SK-N-SH (cell line): ENCODE results near the gene PDE4B. TPM values are rescaled to one million over a fixed set of nuclear protein-coding genes. Genes with fewer than 3 reads are reported as not detected.

Source experiments
- CTCF ChIA-PET: fragments of 300-600, 350-600 bp; formaldehyde crosslinking; extraction: SDS; loops from one replicate; lab custom pipeline; 2021; lab: Yijun Ruan, JAX
- POLR2A ChIA-PET: fragments of 350-600 bp; sonication (Branson Sonifier 250); formaldehyde crosslinking; extraction: SDS; loops from one replicate; lab custom pipeline; 2020; ENCODE audit warnings: antibody characterized with exemption, inconsistent platforms; lab: Yijun Ruan, JAX
- DNase-seq: peaks from one replicate; pipeline ENCODE4 v3.0.0; 2012
- H2AFZ ChIP-seq: fragments of 200-600 bp; sonication (generic); 2 replicates; pipeline ENCODE4 v1.8.1; 2016; ENCODE audit warnings: antibody characterized with exemption, mild to moderate bottlenecking, low read depth
- H3F3A ChIP-seq: fragments of 200-600 bp; sonication (generic); replicated peaks from 2 replicates; pipeline ENCODE3; 2016; ENCODE audit warnings: antibody characterized with exemption, mild to moderate bottlenecking; ENCODE audit not compliant: insufficient read depth
- H3K27ac ChIP-seq, 2 experiments: fragments of 200-500 bp in 1 of 2; fragments of 200-600 bp in 1 of 2; sonication (Bioruptor generic) in 1 of 2; sonication (generic), shearing (Covaris generic) in 1 of 2; 2 replicates each; pipeline versions ENCODE4 v1.5.1 to v1.6.1; 2014 to 2016; ENCODE audit warnings: low read depth in 2 of 2, inconsistent platforms in 1 of 2, low read length in 1 of 2, mild to moderate bottlenecking in 1 of 2, mixed read lengths in 1 of 2
- H3K27me3 ChIP-seq: fragments of 200-600 bp; sonication (generic), shearing (Covaris generic); 2 replicates; pipeline ENCODE4 v1.6.1; 2016; ENCODE audit warnings: mixed run types; ENCODE audit not compliant: insufficient read depth
- H3K36me3 ChIP-seq, 2 experiments: fragments of 200-500 bp in 1 of 2; fragments of 200-600 bp in 1 of 2; sonication (Bioruptor generic) in 1 of 2; sonication (generic) in 1 of 2; replicated peaks in 1 of 2; 2 replicates each; pipeline versions ENCODE3 to v1.5.1; 2014 to 2016; ENCODE audit warnings: low read length in 1 of 2, mild to moderate bottlenecking in 1 of 2; ENCODE audit not compliant: insufficient read depth in 2 of 2, control insufficient read depth in 1 of 2
- H3K4me1 ChIP-seq, 2 experiments: fragments of 200-500 bp in 1 of 2; fragments of 200-600 bp in 1 of 2; sonication (Bioruptor generic) in 1 of 2; sonication (generic), shearing (Covaris generic) in 1 of 2; 2 replicates each; pipeline versions ENCODE4 v1.5.1 to v1.6.1; 2014 to 2016; ENCODE audit warnings: low read depth in 1 of 2, low read length in 1 of 2, mixed run types in 1 of 2; ENCODE audit not compliant: insufficient read depth in 2 of 2, control insufficient read depth in 1 of 2
- H3K4me2 ChIP-seq: fragments of 200-600 bp; sonication (generic), shearing (Covaris generic); 2 replicates; pipeline ENCODE4 v1.6.1; 2017; ENCODE audit warnings: mixed run types
- H3K4me3 ChIP-seq, 2 experiments: fragments of 200-500 bp in 1 of 2; fragments of 200-600 bp in 1 of 2; sonication (Bioruptor generic) in 1 of 2; sonication (generic), shearing (Covaris generic) in 1 of 2; 2 replicates each; pipeline versions ENCODE4 v1.5.1 to v1.8.1; 2014 to 2016; ENCODE audit warnings: low read depth in 2 of 2, inconsistent platforms in 1 of 2, low read length in 1 of 2, mild to moderate bottlenecking in 1 of 2, mixed read lengths in 1 of 2, moderate library complexity in 1 of 2
- H3K79me2 ChIP-seq: fragments of 200-600 bp; sonication (generic); 2 replicates; pipeline ENCODE4 v1.8.1; 2017; ENCODE audit warnings: mild to moderate bottlenecking; ENCODE audit not compliant: insufficient read depth
- H3K9ac ChIP-seq: fragments of 200-600 bp; sonication (generic); 2 replicates; pipeline ENCODE4 v1.6.1; 2017; ENCODE audit warnings: mixed run types
- H3K9me2 ChIP-seq: fragments of 200-600 bp; sonication (generic); 2 replicates; pipeline ENCODE4 v1.6.1; 2017; ENCODE audit warnings: mixed run types
- H3K9me3 ChIP-seq: fragments of 200-600 bp; sonication (generic); 2 replicates; pipeline ENCODE4 v1.6.1; 2017; ENCODE audit warnings: mixed run types, mild to moderate bottlenecking, moderate library complexity
- H4K20me1 ChIP-seq: fragments of 200-600 bp; sonication (generic); 2 replicates; pipeline ENCODE4 v1.6.1; 2017; ENCODE audit warnings: mild to moderate bottlenecking, mixed run types; ENCODE audit not compliant: insufficient read depth
- CHD2 ChIP-seq: fragments of 150-350 bp; IDR thresholded peaks from 2 replicates; pipeline ENCODE4 v1.6.1; 2018; ENCODE audit warnings: low read length; ENCODE audit not compliant: partially characterized antibody
- EZH2phosphoT487 ChIP-seq: fragments of 200-600 bp; sonication (generic); IDR thresholded peaks from 2 replicates; pipeline ENCODE4 v1.6.1; 2017; ENCODE audit warnings: low read depth, mixed run types, mild to moderate bottlenecking, antibody characterized with exemption, moderate library complexity, borderline replicate concordance
- FOSL2 ChIP-seq: IDR thresholded peaks from 2 replicates; pipeline ENCODE4 v1.4.0; 2012; ENCODE audit warnings: low read depth, mild to moderate bottlenecking, moderate library complexity, borderline replicate concordance
- FOXJ3 ChIP-seq: sonication (generic); formaldehyde crosslinking; IDR thresholded peaks from 2 replicates; pipeline ENCODE4 v1.5.1; 2020; ENCODE audit warnings: mild to moderate bottlenecking, missing genetic modification reagents
- FOXM1 ChIP-seq: IDR thresholded peaks from 2 replicates; pipeline ENCODE4 v1.4.0; 2012; ENCODE audit warnings: low read depth, mild to moderate bottlenecking
- GABPA ChIP-seq: IDR thresholded peaks from 2 replicates; pipeline ENCODE4 v1.4.0; 2012; ENCODE audit warnings: low read depth, mild to moderate bottlenecking
- GATA2 ChIP-seq: sonication (generic); formaldehyde crosslinking; IDR thresholded peaks from 2 replicates; pipeline ENCODE4 v1.5.0; 2020; ENCODE audit warnings: mild to moderate bottlenecking, missing genetic modification reagents
- JUND ChIP-seq: IDR thresholded peaks from 2 replicates; pipeline ENCODE4 v1.4.0; 2012
- NFIC ChIP-seq: IDR thresholded peaks from 2 replicates; pipeline ENCODE4 v1.4.0; 2012; ENCODE audit warnings: borderline replicate concordance
- POLR2AphosphoS5 ChIP-seq: IDR thresholded peaks from 2 replicates; pipeline ENCODE4 v1.6.1; 2012; ENCODE audit warnings: low read depth, low read length
- RAD21 ChIP-seq: IDR thresholded peaks from 2 replicates; pipeline ENCODE4 v1.6.1; 2012; ENCODE audit warnings: mild to moderate bottlenecking, low read length
- RCOR1 ChIP-seq: fragments of 150-350 bp; IDR thresholded peaks from 2 replicates; pipeline ENCODE4 v1.6.1; 2017; ENCODE audit warnings: antibody characterized with exemption, low read length
- RXRA ChIP-seq: IDR thresholded peaks from 2 replicates; pipeline ENCODE4 v1.4.0; 2012; ENCODE audit warnings: low read depth, mild to moderate bottlenecking, borderline replicate concordance
- SIN3A ChIP-seq: IDR thresholded peaks from 2 replicates; pipeline ENCODE4 v1.6.1; 2012; ENCODE audit warnings: low read depth, mild to moderate bottlenecking, low read length, moderate library complexity, borderline replicate concordance
- TAF1 ChIP-seq: IDR thresholded peaks from 2 replicates; pipeline ENCODE4 v1.6.1; 2012; ENCODE audit warnings: low read depth, mild to moderate bottlenecking, low read length, moderate library complexity, borderline replicate concordance
- TCF12 ChIP-seq: IDR thresholded peaks from 2 replicates; pipeline ENCODE4 v1.4.0; 2012
- TEAD4 ChIP-seq: IDR thresholded peaks from 2 replicates; pipeline ENCODE4 v1.4.0; 2012; ENCODE audit warnings: mild to moderate bottlenecking, borderline replicate concordance; ENCODE audit not compliant: insufficient read depth
- WGBS: methylation state at CpG from one replicate; pipeline ENCODE4 v1.1.6; 2017; ENCODE audit warnings: low lambda C conversion rate; 5-methylcytosine and 5-hydroxymethylcytosine counted together
- polyA plus RNA-seq, 3 experiments: library from polyadenylated mRNA; depleted of rRNA; stranded (reverse); fragments of >200 nt; gene quantifications; 2 replicates each; pipeline ENCODE4 v1.2.3, GENCODE V29; 2012
- TF ChIP-seq, protein P1 (sequence below): IDR thresholded peaks from 2 replicates; pipeline ENCODE4; 2012
- TF ChIP-seq, protein P2 (sequence below): IDR thresholded peaks from 2 replicates; pipeline ENCODE4 v1.4.0; 2012; ENCODE audit warnings: low read depth, borderline replicate concordance
- TF ChIP-seq, protein P3 (sequence below): IDR thresholded peaks from 2 replicates; pipeline ENCODE4 v1.4.0; 2012; ENCODE audit warnings: low read depth
- TF ChIP-seq, protein P4 (sequence below): fragments of 150-350 bp; IDR thresholded peaks from 2 replicates; pipeline ENCODE4 v1.6.1; 2016; ENCODE audit warnings: mild to moderate bottlenecking, low read depth, low read length
- TF ChIP-seq, protein P5 (sequence below): fragments of 150-350 bp; IDR thresholded peaks from 2 replicates; pipeline ENCODE4 v1.6.1; 2017; ENCODE audit warnings: antibody characterized with exemption, low read length, low read depth, borderline replicate concordance

Gene PDE4B
- polyA plus RNA-seq, 1 of the 3 experiments (the other 2 are of a cell fraction) = 1.9 TPM

DNA sequence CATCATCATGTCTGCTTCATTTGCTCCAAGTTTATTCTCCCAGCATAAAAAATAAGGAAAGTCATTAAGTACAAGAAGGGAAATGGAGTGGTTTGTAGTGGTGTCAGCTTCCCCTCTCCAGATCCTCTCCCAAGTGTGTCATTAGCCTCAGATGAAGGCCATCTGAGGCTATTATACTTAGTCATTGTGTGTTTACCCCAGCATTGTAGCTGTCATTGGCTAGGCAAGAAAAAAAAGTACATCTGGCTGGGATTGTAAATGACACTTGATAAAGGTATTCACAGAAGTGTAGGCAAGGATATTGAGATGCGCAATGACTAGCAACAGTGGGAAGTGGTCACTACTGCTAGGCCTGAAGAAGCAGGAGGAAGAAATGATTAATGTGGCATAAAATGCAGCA lies 424.3 kb downstream of the PDE4B start:
- TF ChIP-seq, protein P1, sequence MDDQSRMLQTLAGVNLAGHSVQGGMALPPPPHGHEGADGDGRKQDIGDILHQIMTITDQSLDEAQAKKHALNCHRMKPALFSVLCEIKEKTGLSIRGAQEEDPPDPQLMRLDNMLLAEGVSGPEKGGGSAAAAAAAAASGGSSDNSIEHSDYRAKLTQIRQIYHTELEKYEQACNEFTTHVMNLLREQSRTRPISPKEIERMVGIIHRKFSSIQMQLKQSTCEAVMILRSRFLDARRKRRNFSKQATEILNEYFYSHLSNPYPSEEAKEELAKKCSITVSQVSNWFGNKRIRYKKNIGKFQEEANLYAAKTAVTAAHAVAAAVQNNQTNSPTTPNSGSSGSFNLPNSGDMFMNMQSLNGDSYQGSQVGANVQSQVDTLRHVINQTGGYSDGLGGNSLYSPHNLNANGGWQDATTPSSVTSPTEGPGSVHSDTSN = peak; percentile 28; the same call in 1 of the 2 replicates
- TF ChIP-seq TCF12 = peak; percentile 24; the same call in 1 of the 2 replicates
- TF ChIP-seq CHD2 = no peak
- TF ChIP-seq, all 33 proteins: peak for 2
- Histone ChIP-seq H3F3A (peaks cover 3% of the 10 kb centered on the region), H3K27ac (peak overlapping the region in 1 of 2 experiments; percentile 35; a peak in 3 of 4 replicates), H2AFZ (no peak overlapping the region), H4K20me1 (no peaks in the 10 kb centered on the region), H3K36me3 (no peaks in the 10 kb centered on the region), H3K4me2 (no peak overlapping the region), H3K9ac (no peak overlapping the region), H3K9me3 (no peaks in the 10 kb centered on the region), H3K9me2 (no peaks in the 10 kb centered on the region), H3K4me1 (peaks cover 0 to 9% of the 10 kb centered on the region in 2 experiments; a peak in 2 of 4 replicates), H3K79me2 (no peaks in the 10 kb centered on the region), H3K27me3 (no peaks in the 10 kb centered on the region), H3K4me3 (no peak overlapping the region)
- 93% methylated on average over 1 of the region's 1 CpG for WGBS
- CTCF ChIA-PET = interaction anchor here (1.9 kb wide), 1 partner anchor 26 kb away, joined by 9 read pairs; no protein-coding TSS in a partner anchor
- DNase-seq = no peak
- POLR2A ChIA-PET = no interaction called here

DNA sequence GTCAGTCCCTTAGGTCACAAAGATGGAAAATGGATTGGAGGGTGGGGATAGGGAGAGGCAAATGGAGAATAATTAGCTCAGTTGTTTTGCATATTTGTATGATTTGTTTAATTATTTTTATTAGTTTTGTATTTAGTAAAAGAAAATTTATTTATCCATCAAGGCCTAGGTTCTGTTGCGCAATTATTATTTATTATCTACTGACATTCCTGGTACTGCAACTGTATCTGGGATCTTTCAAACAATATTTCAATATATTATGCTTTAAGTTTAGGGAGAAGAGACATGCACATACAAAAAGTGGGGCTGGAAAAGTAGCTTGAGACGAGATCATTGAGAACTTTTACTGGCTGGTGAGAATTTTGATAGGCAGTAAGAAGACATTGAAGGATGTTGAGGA lies 424.9 kb downstream of the PDE4B start:
- H3K9ac ChIP-seq = no peak overlapping the region
- no peak overlapping the region for H2AFZ ChIP-seq
- peaks cover 0 to 9% of the 10 kb centered on the region in 2 experiments; a peak in 2 of 4 replicates for H3K4me1 ChIP-seq
- H3K9me2 ChIP-seq = no peaks in the 10 kb centered on the region
- ChIA-PET POLR2A (no interaction called here), CTCF (interaction anchor here (1.9 kb wide), 1 partner anchor 25 kb away, joined by 9 read pairs; no protein-coding TSS in a partner anchor)
- no peaks in the 10 kb centered on the region for H3K79me2 ChIP-seq
- TF ChIP-seq POLR2AphosphoS5 (no peak), TEAD4 (no peak), GATA2 (CRISPR knock-in tag) (no peak), FOXM1 (no peak), RXRA (no peak), JUND (no peak), EZH2phosphoT487 (no peak), FOSL2 (no peak), RAD21 (no peak), RCOR1 (no peak), TAF1 (no peak), FOXJ3 (CRISPR knock-in tag) (no peak), SIN3A (no peak), NFIC (no peak), GABPA (no peak)
- TF ChIP-seq, protein P2, sequence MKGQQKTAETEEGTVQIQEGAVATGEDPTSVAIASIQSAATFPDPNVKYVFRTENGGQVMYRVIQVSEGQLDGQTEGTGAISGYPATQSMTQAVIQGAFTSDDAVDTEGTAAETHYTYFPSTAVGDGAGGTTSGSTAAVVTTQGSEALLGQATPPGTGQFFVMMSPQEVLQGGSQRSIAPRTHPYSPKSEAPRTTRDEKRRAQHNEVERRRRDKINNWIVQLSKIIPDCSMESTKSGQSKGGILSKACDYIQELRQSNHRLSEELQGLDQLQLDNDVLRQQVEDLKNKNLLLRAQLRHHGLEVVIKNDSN = no peak
- TF ChIP-seq, protein P3, sequence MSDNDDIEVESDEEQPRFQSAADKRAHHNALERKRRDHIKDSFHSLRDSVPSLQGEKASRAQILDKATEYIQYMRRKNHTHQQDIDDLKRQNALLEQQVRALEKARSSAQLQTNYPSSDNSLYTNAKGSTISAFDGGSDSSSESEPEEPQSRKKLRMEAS = no peak
- TF ChIP-seq, protein P4, sequence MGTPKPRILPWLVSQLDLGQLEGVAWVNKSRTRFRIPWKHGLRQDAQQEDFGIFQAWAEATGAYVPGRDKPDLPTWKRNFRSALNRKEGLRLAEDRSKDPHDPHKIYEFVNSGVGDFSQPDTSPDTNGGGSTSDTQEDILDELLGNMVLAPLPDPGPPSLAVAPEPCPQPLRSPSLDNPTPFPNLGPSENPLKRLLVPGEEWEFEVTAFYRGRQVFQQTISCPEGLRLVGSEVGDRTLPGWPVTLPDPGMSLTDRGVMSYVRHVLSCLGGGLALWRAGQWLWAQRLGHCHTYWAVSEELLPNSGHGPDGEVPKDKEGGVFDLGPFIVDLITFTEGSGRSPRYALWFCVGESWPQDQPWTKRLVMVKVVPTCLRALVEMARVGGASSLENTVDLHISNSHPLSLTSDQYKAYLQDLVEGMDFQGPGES = no peak
- TF ChIP-seq, protein P5, sequence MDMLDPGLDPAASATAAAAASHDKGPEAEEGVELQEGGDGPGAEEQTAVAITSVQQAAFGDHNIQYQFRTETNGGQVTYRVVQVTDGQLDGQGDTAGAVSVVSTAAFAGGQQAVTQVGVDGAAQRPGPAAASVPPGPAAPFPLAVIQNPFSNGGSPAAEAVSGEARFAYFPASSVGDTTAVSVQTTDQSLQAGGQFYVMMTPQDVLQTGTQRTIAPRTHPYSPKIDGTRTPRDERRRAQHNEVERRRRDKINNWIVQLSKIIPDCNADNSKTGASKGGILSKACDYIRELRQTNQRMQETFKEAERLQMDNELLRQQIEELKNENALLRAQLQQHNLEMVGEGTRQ = no peak
- H3K27me3 ChIP-seq = no peaks in the 10 kb centered on the region
- no peak overlapping the region for H3K4me2 ChIP-seq
- H3K4me3 ChIP-seq = no peak overlapping the region
- 95% methylated on average over 2 of the region's 2 CpGs for WGBS
- peaks cover 3% of the 10 kb centered on the region for H3F3A ChIP-seq
- H3K36me3 ChIP-seq = no peaks in the 10 kb centered on the region
- H4K20me1 ChIP-seq = no peaks in the 10 kb centered on the region
- no peak for DNase-seq
- no peaks in the 10 kb centered on the region for H3K9me3 ChIP-seq
- 0 out of 4 replicates have a peak overlapping the region, but pooled peaks of 1 of the 2 experiments have one; percentile 35 for H3K27ac ChIP-seq
